ENCODE measurements around the gene ADRA1B. TPM values are rescaled to one million over a fixed set of nuclear protein-coding genes. Genes with fewer than 3 reads are reported as not detected.

ADRA1B gene
- total and polyA plus RNA-seq, 2 of the 8 experiments (the other 6 are each of a cell fraction or from before 2014, with no cell fraction given) = not detected

GRCh38 chr5:160009591-160009989 lies 93.3 kb downstream of the ADRA1B start:
- Histone ChIP-seq H3K56ac (replicated peaks; ENCODE audit: insufficient read length, low read depth, low read length) (peak overlapping the region; percentile 37), H3K23ac (ENCODE audit: insufficient read length) (no peak overlapping the region), H2BK12ac (ENCODE audit: low read depth, low read length) (no peak overlapping the region), H3K4me2 (ENCODE audit: insufficient read depth in 1 of 2, low read depth in 2 of 2, low read length in 2 of 2) (peak overlapping the region; percentile 65 to 95), H3K14ac (ENCODE audit: insufficient read length) (no peak overlapping the region), H2BK20ac (ENCODE audit: low read length) (no peak overlapping the region), H2AFZ (ENCODE audit: low read length) (no peak overlapping the region), H3K9ac (replicated peaks in 1 of 4; ENCODE audit: extremely low read depth in 1 of 4, low read depth in 3 of 4, low read length in 3 of 4) (peak overlapping the region; percentile 82 to 99 (median 92)), H4K91ac (replicated peaks; ENCODE audit: insufficient read length, low read length) (no peak overlapping the region), H3K18ac (ENCODE audit: extremely low read depth, low read length) (no peak overlapping the region), H3K27me3 (replicated peaks in 1 of 4; ENCODE audit: control insufficient read depth in 3 of 4, extremely low read depth in 1 of 4, insufficient read depth in 3 of 4, low read length in 3 of 4) (no peaks in the 10 kb centered on the region), H4K5ac (ENCODE audit: insufficient read length, low read depth, low read length) (no peak overlapping the region), H3K79me2 (ENCODE audit: control insufficient read depth in 1 of 2, insufficient read depth in 2 of 2, low read length in 2 of 2) (peaks cover 11 to 35% of the 10 kb centered on the region in 2 experiments), H4K20me1 (replicated peaks in 1 of 2; ENCODE audit: control insufficient read depth in 1 of 2, insufficient read depth in 2 of 2, low read length in 2 of 2) (peaks cover 2% of the 10 kb centered on the region in 2 experiments), H2BK120ac (replicated peaks; ENCODE audit: low read depth, low read length) (no peak overlapping the region), H3K27ac (ENCODE audit: low read depth, low read length) (peak overlapping the region; percentile 93; the same call in 1 of the 2 replicates), H3K79me1 (ENCODE audit: low read depth, low read length) (no peaks in the 10 kb centered on the region), H3K4me3 (ENCODE audit: extremely low read depth in 1 of 4, insufficient read depth in 2 of 4, low read depth in 3 of 4, low read length in 4 of 4) (peak overlapping the region; percentile 82 to 100 (median 98)), H4K8ac (ENCODE audit: extremely low read depth, insufficient read depth, low read length) (no peak overlapping the region; the same call in 1 of the 2 replicates), H3K4ac (replicated peaks; ENCODE audit: insufficient read length, low read depth, low read length) (no peak overlapping the region), H3K4me1 (replicated peaks in 1 of 4; ENCODE audit: control insufficient read depth in 3 of 4, insufficient read depth in 4 of 4, low read length in 3 of 4) (peaks cover 0 to 4% (median 0%) of the 10 kb centered on the region in 4 experiments; a peak in 2 of 7 replicates), H2AK5ac (ENCODE audit: low read depth, low read length) (no peak overlapping the region; the same call in 1 of the 2 replicates), H3K9me3 (ENCODE audit: insufficient read depth in 2 of 2, low read depth in 1 of 2, low read length in 1 of 2) (no peaks in the 10 kb centered on the region), H2BK5ac (ENCODE audit: low read depth, low read length) (peak overlapping the region; percentile 82), H3K36me3 (ENCODE audit: control insufficient read depth in 2 of 4, insufficient read depth in 4 of 4, low read length in 3 of 4) (peaks cover 0 to 23% (median 13%) of the 10 kb centered on the region in 4 experiments; a peak in 6 of 8 replicates), H3K23me2 (ENCODE audit: low read depth, low read length) (peaks cover 4% of the 10 kb centered on the region), H2BK15ac (ENCODE audit: low read length) (no peak overlapping the region)
- FAIRE-seq (no peak), DNase-seq (ENCODE audit: low read depth in 1 of 2, low spot score in 2 of 2) (peak in 1 of 2 experiments; percentile 38)
- ChIA-PET CTCF (ENCODE audit: partially characterized antibody) (interaction anchor here (2.1 to 2.6 kb wide), 2 partner anchors 12 kb away, joined by 12 to 20 read pairs; no protein-coding TSS in a partner anchor), POLR2A (ENCODE audit: partially characterized antibody) (interaction anchor here (0.6 to 1.5 kb wide), 10 partner anchors 12 to 370 kb away, joined by 3 to 6 read pairs (median 3); no protein-coding TSS in a partner anchor)
- TF ChIP-seq EP300 (IDR thresholded peaks at IDR 0.05; ENCODE audit: borderline replicate concordance in 1 of 2, low read depth in 2 of 2, low read length in 2 of 2) (no peak), SAP30 (IDR thresholded peaks at IDR 0.05; ENCODE audit: insufficient read depth, insufficient replicate concordance, low read length) (no peak), BACH1 (IDR thresholded peaks at IDR 0.05; ENCODE audit: low read length) (no peak), SIN3A (conservative IDR thresholded peaks at IDR 0.05 in 1 of 2, IDR thresholded peaks at IDR 0.05 in 1 of 2; ENCODE audit: low read depth in 1 of 2, low read length in 2 of 2) (0 out of 4 replicates have a peak, but pooled peaks of 1 of the 2 experiments have one; percentile 53), ASH2L (IDR thresholded peaks at IDR 0.05; ENCODE audit: low read length) (no peak), SIRT6 (IDR thresholded peaks at IDR 0.05; ENCODE audit: low read length) (no peak), KDM4A (IDR thresholded peaks at IDR 0.05; ENCODE audit: low read depth, low read length, severe bottlenecking) (no peak), CTBP2 (IDR thresholded peaks at IDR 0.05; ENCODE audit: borderline replicate concordance, insufficient read depth, insufficient read length, low read length) (no peak)
- 12% methylated on average over 11 of the region's 11 CpGs; no CpG with 5 or more reads in 1 of the 2 experiments for WGBS, 2 experiments (ENCODE audit: extremely low coverage in 1 of 2, insufficient coverage in 1 of 2, insufficient read length in 1 of 2, insufficient replicate concordance in 2 of 2, low coverage in 1 of 2, low lambda C conversion rate in 2 of 2, missing lambda C conversion rate in 1 of 2)
